Medulla oblongata (tissue), 1 donor: Measurements from ENCODE around the gene OR6B2.
A peak's percentile ranks its signal among the peaks of the same experiment; 100 is the strongest.

ENCODE experiments used
- DNase-seq: peaks from one replicate; pipeline ENCODE4 v3.0.0-alpha.2; 2015; ENCODE audit errors: extremely low spot score

OR6B2 gene

DNA sequence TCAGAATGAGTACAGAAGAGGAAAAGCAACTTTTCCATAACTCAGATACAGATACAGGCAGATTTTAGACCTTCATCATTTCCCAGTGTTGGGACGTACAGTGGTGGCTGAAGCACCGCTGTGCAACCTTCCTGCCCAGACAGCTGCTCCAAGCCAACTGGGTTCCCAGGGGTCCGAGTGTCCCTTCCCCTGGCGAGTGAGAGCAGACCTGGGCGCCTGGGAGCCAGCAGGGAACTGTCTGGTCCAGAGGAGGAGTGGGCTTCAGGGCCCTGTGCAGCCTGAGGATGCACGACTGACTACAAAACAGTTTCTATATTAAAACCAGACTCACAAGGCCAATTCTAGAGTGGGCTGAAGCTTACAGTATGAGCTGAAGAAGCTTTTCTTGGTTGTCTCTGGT is 11.1 kb upstream of the OR6B2 start:
- no peak for DNase-seq

- DNase-seq: no peak
Observed at GRCh38 chr2:240037358-240037757, 7.1 kb upstream of the OR6B2 start.

DNA sequence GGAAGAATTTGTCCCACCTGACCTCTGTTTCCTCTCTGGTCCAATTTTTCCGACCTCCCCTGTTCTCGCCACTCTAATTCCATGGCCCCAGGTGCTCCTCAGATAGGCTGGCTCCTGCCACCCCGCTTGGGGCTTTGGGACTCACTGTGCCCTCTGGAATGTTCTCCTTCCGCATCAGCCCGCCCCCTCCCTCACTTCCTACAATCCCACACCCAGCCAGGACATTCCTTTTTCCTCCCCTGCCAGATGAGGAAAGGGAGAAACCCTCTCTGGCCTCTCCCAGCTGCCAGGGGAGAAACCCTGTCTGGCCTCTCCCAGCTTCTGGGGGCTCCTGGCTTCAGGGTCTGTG is 3.1 kb upstream of the OR6B2 start:
- no peak for DNase-seq

GRCh38 chr2:240032406-240033329 is 2.4 kb upstream of the OR6B2 start:
- no peak for DNase-seq

GRCh38 chr2:240024766-240025165 is 5.5 kb downstream of the OR6B2 start:
- no peak for DNase-seq

GRCh38 chr2:240023792-240024191 is 6.4 kb downstream of the OR6B2 start:
- no peak for DNase-seq

DNA sequence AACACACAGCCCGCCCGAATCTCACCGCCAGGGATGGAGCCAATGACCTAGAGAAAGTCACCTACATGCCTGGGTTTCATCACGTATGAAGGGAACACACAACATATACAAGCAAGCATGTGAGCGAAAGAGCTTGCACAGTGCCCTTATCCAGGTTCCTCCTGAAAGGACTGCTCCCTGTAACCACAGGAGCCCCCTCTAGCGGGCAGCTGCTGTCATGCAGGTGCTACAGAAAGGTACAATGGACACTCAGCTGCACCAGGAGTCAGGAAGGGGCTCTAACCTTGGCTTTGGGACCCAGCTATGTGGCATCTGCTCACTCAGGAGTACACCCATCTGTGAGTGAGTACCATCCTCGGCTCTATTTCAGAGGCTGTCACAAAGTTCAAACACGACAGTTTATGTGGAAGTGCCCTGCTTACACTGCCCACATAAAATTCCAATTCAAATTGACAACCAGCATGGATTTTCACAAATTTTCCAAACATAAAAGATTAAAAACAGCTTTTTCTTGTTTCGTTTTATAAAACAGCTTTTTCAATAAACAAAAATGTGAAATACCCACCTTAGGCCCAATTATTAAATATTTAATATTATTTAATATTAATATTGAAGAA is 8.6 kb downstream of the OR6B2 start:
- DNase-seq: peak; percentile 42

- DNase-seq: no peak
Observed at GRCh38 chr2:240018071-240018750, 12.0 kb downstream of the OR6B2 start.

DNA sequence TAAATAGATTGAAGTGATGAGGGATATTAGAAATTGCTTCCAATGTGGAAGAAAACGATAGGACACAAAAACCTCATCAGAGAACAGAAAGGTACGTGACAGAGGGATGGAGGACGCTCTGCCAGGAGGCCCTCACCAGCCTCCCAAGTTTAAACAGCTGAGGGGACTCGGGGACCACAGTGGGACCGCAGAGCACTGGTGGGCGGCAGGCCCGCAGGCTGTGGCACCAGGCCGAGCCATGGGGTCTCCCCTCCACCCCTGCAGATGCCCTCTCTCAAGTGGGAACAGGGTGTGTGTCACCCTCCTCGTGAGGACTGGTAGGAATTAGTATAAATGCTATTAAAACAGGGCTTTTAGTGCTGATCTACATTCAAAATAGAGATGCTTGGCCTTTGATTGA is 15.9 kb downstream of the OR6B2 start:
- DNase-seq: no peak

- no peak for DNase-seq
Observed at GRCh38 chr2:240013343-240013742, 16.9 kb downstream of the OR6B2 start.

DNA sequence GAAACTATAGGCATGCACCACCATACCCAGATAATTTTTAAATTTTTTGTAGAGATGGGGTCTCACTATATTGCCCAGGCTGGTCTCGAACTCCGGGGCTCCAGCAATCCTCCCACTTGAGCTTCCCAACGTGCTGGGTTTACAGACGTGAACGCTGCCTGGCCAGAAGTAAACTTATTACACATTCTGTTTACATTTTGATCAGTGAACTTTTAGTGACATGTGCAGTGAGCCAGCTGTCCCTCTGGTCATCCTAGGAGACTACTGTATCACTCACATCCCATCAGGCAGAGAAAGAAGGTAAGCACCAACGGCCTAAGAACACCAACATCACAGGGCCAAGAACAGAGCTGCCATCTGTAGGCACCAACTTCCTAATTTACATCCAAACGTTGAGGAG is 27.2 kb downstream of the OR6B2 start:
- no peak for DNase-seq

DNA sequence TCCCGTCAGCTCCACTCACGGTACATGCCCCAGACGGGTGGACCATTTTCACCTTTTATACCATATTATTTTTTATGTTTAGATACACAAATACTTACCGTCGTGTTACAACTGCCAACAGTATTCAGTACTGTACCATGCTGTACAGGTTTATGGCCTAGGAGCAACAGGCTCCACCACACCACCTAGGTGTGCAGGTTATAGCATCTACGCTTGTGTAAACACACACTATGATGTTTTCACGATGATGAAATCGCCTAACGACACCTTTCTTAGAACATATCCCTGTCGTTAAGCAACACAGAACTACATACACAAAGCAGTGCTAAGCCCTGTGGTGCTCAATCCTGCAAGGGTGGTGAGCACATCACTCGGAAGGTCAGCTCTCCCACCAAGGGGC is 29.6 kb downstream of the OR6B2 start:
- DNase-seq: no peak

DNA sequence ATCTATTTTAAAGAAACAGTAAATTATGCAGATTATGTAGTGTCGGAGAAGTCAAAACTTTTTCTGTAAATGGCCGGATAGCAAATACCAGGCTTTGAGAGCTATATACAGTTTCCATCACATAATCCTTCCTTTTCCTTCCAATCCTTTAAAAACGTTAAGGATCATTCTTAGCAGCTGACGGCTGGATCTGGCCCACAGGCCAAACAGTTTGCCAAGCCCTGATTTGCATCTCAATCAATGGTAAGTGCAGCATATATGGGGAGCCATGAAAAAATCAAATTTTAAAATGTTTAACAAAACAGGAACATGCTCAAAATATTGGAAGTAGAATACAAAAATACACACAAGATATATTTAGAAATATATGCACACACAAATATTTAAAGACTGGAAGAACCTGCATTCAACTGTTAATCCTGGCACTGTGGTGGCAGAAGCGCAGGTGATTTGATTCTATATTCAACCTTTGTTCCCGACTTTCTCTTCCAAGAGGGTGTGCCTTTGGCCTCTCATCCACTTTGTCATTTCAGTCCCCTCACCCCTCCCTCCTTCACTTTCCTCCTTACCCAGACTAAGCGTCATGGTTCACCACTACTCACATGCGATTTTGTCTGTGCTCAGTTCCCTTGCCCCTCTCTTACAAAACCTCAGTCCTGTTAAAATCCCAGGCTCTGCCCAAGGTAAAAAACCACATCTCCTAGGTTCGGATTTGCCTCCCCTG is 32.4 kb downstream of the OR6B2 start:
- DNase-seq: peak; percentile 6

- DNase-seq: no peak
Observed at GRCh38 chr2:239994086-239994485, 36.1 kb downstream of the OR6B2 start.

- no peak for DNase-seq
Observed at GRCh38 chr2:239993291-239993690, 36.9 kb downstream of the OR6B2 start.

GRCh38 chr2:239991689-239992314 is 38.4 kb downstream of the OR6B2 start:
- DNase-seq: peak; percentile 88

GRCh38 chr2:239990966-239991365 is 39.3 kb downstream of the OR6B2 start:
- peak; percentile 11 for DNase-seq

GRCh38 chr2:239985356-239985755 is 44.9 kb downstream of the OR6B2 start:
- DNase-seq: no peak

DNA sequence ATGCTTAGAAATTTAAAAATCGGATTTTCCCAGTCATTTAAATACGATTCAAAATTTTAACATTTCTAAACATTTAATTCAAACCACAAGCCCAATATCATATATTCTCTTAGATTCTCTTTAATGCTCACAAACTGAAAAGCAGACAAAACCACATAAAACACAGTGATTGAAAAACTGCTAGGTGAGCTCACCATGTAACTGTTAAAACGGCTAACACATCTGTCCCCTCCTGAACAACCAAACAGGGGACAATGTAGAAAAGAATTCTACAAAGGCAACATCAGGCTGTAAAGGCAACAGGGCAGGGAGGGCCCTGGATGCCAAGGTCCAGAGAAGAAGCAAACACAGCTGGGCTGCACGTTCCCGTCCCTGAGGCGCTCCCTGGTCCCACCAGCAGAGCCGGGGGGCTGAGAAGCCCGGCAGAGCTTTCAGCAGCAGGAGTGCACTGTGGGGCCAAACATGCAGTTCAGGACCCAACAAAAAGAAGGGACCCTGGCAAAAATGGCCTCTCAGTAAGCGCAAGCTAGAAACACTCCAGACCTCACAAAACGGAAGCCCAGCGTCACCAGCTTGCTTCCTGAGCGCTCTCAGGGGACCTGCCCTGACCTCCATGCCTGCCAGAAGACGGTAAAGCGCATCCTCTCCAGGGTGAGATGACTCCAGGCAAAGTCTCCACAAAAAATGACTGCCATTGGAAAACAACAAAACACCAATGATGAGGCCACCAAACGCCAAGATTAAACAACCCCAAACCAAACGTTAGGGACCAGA is 45.6 kb downstream of the OR6B2 start:
- no peak for DNase-seq

DNA sequence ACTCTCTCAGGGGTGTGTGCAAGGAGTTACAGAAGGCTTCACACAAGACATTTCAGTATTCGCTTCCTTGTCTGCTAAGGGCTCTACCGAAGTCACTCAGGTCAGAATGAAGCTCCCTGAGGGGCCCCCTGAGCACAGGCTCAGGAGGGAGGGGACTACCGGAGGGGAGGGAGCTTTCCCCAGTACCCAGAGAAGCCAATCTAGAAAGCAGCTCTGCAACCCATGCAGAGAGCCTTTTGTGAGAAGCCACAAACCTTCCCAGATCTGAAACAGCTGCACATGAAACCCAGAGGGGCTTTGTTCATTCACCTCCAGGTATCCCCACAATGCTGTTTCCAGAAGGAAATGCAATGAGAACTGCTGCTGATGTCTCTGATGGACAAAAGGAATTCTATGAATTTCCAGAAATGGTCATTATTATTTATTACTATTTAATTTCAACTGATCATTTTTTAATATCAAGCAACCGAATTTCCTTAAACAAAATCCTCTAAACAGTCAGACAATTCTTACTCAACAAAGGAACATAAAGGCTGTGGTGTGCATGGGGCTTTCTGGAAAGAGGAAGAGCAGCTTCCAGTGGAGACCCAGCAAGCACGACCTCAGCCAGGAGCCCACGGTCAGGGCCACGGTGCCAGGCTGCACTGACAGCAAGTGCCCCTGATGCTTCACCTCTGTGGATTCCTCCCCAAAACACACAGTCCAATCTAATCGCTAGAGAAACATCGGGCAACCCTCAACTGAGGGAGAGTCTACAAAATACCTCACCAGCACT is 47.0 kb downstream of the OR6B2 start:
- no peak for DNase-seq
